ENCODE measurements around the gene MRE11.
A peak's percentile ranks its signal among the peaks of the same experiment; 100 is the strongest.

MRE11 gene

GRCh38 chr11:94504689-94505293 lies 11.1 kb upstream of the MRE11 start:
- TF ChIP-seq CTCF (conservative IDR thresholded peaks at IDR 0.05; ENCODE audit: low read length): peak; percentile 77
- no peak overlapping the region for H3K4me3 ChIP-seq (ENCODE audit: low read length)
- peak; percentile 59 for DNase-seq (ENCODE audit: low read depth)

- no peak for TF ChIP-seq CTCF (conservative IDR thresholded peaks at IDR 0.05; ENCODE audit: low read length)
- DNase-seq (ENCODE audit: low read depth): no peak
- no peak overlapping the region for H3K4me3 ChIP-seq (ENCODE audit: low read length)
Observed at GRCh38 chr11:94501522-94501921, 7.9 kb upstream of the MRE11 start.

DNA sequence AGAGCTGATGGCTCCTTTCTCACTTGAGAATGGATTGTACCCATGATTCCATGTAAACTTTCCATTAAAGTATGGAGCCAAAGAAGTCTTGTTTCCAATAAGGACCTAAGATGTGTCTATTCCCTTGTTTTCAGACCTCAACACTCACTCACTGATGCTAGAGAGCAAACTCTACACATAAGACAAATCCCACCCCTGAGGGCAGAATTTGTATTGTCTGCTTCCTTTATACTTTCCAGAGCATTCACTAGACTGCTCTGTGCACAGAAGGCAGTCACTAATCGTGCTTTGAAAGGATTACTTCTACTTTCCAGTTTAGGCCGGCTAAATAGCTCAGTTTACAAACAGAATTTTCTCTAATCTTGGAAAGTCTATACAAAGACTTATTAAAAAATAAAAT lies 6.5 kb upstream of the MRE11 start:
- DNase-seq (ENCODE audit: low read depth): no peak
- H3K4me3 ChIP-seq (ENCODE audit: low read length): no peak overlapping the region
- TF ChIP-seq CTCF (conservative IDR thresholded peaks at IDR 0.05; ENCODE audit: low read length): no peak

GRCh38 chr11:94494126-94494680 lies 559 bp upstream of the MRE11 start:
- peak; percentile 8; the same call in 1 of the 2 replicates for TF ChIP-seq CTCF (conservative IDR thresholded peaks at IDR 0.05; ENCODE audit: low read length)
- DNase-seq (ENCODE audit: low read depth): no peak
- peak overlapping the region; percentile 90 for H3K4me3 ChIP-seq (ENCODE audit: low read length)

- no peak for DNase-seq (ENCODE audit: low read depth)
- TF ChIP-seq CTCF (conservative IDR thresholded peaks at IDR 0.05; ENCODE audit: low read length): no peak
- no peak overlapping the region for H3K4me3 ChIP-seq (ENCODE audit: low read length)
Observed at GRCh38 chr11:94486068-94486467, 7.6 kb downstream of the MRE11 start.

DNA sequence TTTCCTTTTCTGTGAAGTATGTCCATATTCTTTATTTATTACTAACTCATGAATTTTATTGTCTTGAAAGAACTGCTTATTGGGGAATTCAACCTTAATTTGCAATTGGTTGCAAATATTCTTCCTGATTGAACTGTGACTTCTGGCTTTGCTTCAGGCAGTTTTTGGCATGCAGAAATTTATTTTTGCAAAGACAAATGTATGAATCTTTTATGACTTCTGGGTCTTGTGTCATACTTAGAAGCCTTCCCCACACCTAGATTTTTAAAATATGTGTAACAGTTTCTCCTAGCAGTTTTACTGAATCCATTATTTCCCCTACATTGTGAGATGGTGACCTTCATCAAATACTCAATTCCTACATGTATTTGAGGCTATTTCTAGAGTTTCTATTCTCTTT lies 12.3 kb downstream of the MRE11 start:
- DNase-seq (ENCODE audit: low read depth): no peak
- TF ChIP-seq CTCF (conservative IDR thresholded peaks at IDR 0.05; ENCODE audit: low read length): no peak
- H3K4me3 ChIP-seq (ENCODE audit: low read length): no peak overlapping the region

DNA sequence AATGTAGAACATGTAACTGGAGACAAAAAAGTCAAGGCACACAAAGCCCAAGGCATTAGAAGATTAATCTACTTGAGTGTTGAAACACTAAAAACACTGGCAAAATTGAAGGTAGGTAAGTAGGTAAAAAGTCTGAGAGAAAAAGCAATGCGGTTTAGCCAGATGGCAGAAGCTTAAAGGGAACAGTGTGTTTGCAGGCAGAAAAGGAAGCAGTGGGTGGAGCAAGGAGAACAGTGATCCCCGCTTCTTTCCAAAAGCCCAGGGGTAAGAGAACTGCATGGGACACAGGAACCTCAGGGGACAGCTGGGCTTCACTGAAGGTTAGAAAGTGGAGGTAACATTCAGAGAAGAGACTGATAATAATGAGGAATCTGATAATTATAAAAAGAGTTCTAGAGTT lies 16.0 kb downstream of the MRE11 start:
- no peak for DNase-seq (ENCODE audit: low read depth)
- H3K4me3 ChIP-seq (ENCODE audit: low read length): no peak overlapping the region
- TF ChIP-seq CTCF (conservative IDR thresholded peaks at IDR 0.05; ENCODE audit: low read length): no peak

Data from AG10803 (cell line).